HL-60 (cell line): Measurements from ENCODE around the gene PRCC.

Experiments used
- GABPA ChIP-seq: IDR thresholded peaks from 2 replicates; pipeline ENCODE4 v1.6.1; 2012; ENCODE audit warnings: low read depth
- POLR2AphosphoS5 ChIP-seq: IDR thresholded peaks from 2 replicates; pipeline ENCODE4 v1.6.1; 2012; ENCODE audit warnings: low read depth
- SPI1 ChIP-seq: IDR thresholded peaks from 2 replicates; pipeline ENCODE4 v1.6.1; 2012; ENCODE audit warnings: low read depth, mild to moderate bottlenecking, borderline replicate concordance
- TF ChIP-seq, protein P1 (sequence below): IDR thresholded peaks from one replicate; pipeline ENCODE4 v1.5.1; 2011; ENCODE audit warnings: low read length, control low read depth, inconsistent platforms; ENCODE audit not compliant: insufficient read depth

- TF ChIP-seq, protein P1, sequence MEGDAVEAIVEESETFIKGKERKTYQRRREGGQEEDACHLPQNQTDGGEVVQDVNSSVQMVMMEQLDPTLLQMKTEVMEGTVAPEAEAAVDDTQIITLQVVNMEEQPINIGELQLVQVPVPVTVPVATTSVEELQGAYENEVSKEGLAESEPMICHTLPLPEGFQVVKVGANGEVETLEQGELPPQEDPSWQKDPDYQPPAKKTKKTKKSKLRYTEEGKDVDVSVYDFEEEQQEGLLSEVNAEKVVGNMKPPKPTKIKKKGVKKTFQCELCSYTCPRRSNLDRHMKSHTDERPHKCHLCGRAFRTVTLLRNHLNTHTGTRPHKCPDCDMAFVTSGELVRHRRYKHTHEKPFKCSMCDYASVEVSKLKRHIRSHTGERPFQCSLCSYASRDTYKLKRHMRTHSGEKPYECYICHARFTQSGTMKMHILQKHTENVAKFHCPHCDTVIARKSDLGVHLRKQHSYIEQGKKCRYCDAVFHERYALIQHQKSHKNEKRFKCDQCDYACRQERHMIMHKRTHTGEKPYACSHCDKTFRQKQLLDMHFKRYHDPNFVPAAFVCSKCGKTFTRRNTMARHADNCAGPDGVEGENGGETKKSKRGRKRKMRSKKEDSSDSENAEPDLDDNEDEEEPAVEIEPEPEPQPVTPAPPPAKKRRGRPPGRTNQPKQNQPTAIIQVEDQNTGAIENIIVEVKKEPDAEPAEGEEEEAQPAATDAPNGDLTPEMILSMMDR: no peak
- TF ChIP-seq POLR2AphosphoS5 (no peak), GABPA (no peak), SPI1 (no peak)
These were observed 48.7 kb downstream of the PRCC start for GRCh38 chr1:156815961-156816422.
